ENCODE data around the gene TUBGCP5. TPM values are rescaled to one million over a fixed set of nuclear protein-coding genes. Genes with fewer than 3 reads are reported as not detected.

TUBGCP5 gene
- total and polyA plus RNA-seq, 2 of the 4 experiments (the other 2 are of a cell fraction), result 13.0 to 19.4 TPM

GRCh38 chr15:22956257-22956977, 83.0 kb downstream of the TUBGCP5 start:
- Histone ChIP-seq H3K56ac (ENCODE audit: extremely low read depth, insufficient read depth, low read length) (no peak overlapping the region), H3K27ac (ENCODE audit: insufficient read depth, low read length) (no peak overlapping the region), H3K9me1 (ENCODE audit: insufficient read depth, low read length) (peaks cover 13% of the 10 kb centered on the region), H2BK5ac (ENCODE audit: low read depth, low read length, poor library complexity, severe bottlenecking) (no peak overlapping the region), H3K79me1 (ENCODE audit: low read depth in 1 of 2, low read length in 2 of 2) (peaks cover 15 to 84% of the 10 kb centered on the region in 2 experiments), H4K8ac (ENCODE audit: low read depth in 2 of 2, low read length in 2 of 2) (no peak overlapping the region), H4K5ac (ENCODE audit: low read depth, low read length) (no peak overlapping the region), H3K36me3 (ENCODE audit: control insufficient read depth, insufficient read depth, low read length) (no peaks in the 10 kb centered on the region; the same call in 1 of the 2 replicates), H3K14ac (replicated peaks; ENCODE audit: low read depth, low read length) (no peak overlapping the region), H3K23ac (ENCODE audit: low read depth, low read length) (no peak overlapping the region), H3K18ac (ENCODE audit: low read depth, low read length) (no peak overlapping the region), H3K4me1 (ENCODE audit: control insufficient read depth, insufficient read depth, low read length) (peaks cover 18% of the 10 kb centered on the region), H2AFZ (replicated peaks; ENCODE audit: low read length, poor library complexity) (no peak overlapping the region), H3K9me3 (ENCODE audit: control insufficient read depth, insufficient read depth, low read length) (no peaks in the 10 kb centered on the region), H2BK120ac (ENCODE audit: low read depth, low read length) (no peak overlapping the region), H2AK5ac (ENCODE audit: low read depth, low read length) (no peak overlapping the region), H4K20me1 (ENCODE audit: insufficient read depth, low read length) (peaks cover 87% of the 10 kb centered on the region), H2BK15ac (ENCODE audit: low read depth, low read length) (no peak overlapping the region), H4K91ac (ENCODE audit: insufficient read depth, low read depth, low read length) (no peak overlapping the region), H3K4me2 (ENCODE audit: low read depth, low read length) (no peak overlapping the region), H2AK9ac (replicated peaks; ENCODE audit: low read depth, low read length, poor library complexity) (no peak overlapping the region), H3K9ac (ENCODE audit: low read depth, low read length) (no peak overlapping the region), H3K4ac (ENCODE audit: low read depth, low read length) (no peak overlapping the region), H2BK20ac (ENCODE audit: low read depth, low read length) (no peak overlapping the region), H3K4me3 (ENCODE audit: insufficient read depth, low read depth, low read length) (no peak overlapping the region), H3K27me3 (ENCODE audit: control insufficient read depth, insufficient read depth, low read length) (no peaks in the 10 kb centered on the region)
- TF ChIP-seq NFE2L2 (IDR thresholded peaks at IDR 0.05; ENCODE audit: low read depth, low read length) (no peak), RCOR1 (IDR thresholded peaks at IDR 0.05; ENCODE audit: insufficient replicate concordance, low read length) (no peak), RAD21 (IDR thresholded peaks at IDR 0.05; ENCODE audit: low read length) (no peak), SMC3 (IDR thresholded peaks at IDR 0.05; ENCODE audit: low read depth, low read length) (no peak)
- ChIA-PET POLR2A (ENCODE audit: unreplicated experiment) (no interaction called here), CTCF (no interaction called here)
- in situ Hi-C loops (cut with MboI; ENCODE audit: low sequenced_read_pairs) (no loop called here), dilution Hi-C loops (cut with HindIII; ENCODE audit: low sequenced_read_pairs, unreplicated experiment) (no loop called here), intact Hi-C loops (cut with micrococcal nuclease) (no loop called here)
- no TSS peak for BruUV-seq (replicated peaks)
- ATAC-seq (ENCODE audit: low read depth) (no peak), DNase-seq (no peak)
- 87% methylated on average over 8 of the region's 16 CpGs; no CpG with 5 or more reads in 1 of the 2 experiments for WGBS, 2 experiments (ENCODE audit: extremely low coverage in 2 of 2, insufficient read length in 1 of 2)

Data from IMR-90 (cell line).